HG02884 (cell line): ENCODE data around the gene COMMD4.

Experiments
- ATAC-seq: cut with Tn5 transposase; IDR thresholded peaks from one replicate; pipeline ENCODE4 v1.9.1; 2021; ENCODE audit warnings: mild to moderate bottlenecking, moderate library complexity; ENCODE audit not compliant: unreplicated experiment

COMMD4 gene

DNA sequence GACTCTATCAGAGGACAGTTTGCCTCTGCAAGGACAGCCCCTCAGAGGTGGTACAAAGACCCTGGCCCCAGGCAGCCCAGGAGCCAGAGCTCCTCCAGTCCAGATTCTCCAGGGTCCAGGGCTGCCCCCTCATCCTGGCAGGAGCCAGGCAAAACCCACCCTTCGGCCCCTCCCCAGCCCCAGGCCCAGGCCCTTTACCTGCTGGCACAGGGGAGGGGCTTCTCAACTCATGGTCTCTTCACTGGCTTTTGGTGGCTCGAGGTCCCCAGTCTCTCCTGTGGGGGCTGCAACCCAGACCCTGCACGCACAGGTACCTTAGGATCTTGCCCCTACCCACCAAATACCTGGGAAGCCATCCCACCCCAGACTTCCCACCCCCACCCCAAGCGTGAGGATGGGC lies 19.5 kb downstream of the COMMD4 start:
- ATAC-seq, result no peak

DNA sequence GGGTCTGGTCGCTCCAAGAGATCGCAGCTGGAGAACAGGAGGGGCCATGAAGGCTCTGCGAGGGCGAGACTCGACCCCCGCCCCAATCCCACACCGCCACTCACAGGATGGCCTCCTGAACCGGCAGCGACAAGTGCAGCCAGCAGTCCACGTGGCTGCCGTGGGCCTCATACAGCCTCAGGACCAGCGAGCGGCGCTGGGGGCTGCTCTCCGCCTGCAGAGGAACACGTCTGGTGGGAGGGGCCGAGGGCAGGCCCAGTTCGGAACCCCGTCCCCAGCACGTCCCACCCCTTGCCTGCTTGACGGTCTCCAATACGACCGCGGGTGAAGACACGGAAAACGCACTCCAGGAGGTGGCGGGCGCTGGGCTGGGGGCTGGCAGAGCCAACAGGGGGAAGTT lies 20.1 kb downstream of the COMMD4 start:
- ATAC-seq, result no peak

DNA sequence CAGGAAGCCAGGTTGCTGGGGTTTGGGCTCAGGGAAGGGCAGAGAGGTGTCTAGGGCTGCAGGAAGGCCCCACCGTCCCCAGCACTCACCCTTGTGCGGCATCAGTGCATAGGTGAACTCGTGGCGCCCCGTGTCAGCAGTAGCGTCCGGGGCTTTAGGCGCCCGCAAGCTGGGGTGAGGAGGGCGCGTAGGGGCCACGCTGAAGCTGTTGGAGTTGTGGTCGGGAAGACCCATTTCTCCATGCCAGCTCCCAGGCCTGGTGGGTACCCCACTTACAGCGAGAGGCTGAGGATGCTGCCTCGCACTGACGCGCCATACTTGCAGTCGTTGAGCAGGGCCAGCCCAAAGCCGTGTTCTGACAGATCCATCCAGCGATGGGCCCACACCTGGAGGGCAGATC lies 20.7 kb downstream of the COMMD4 start:
- ATAC-seq, result no peak

DNA sequence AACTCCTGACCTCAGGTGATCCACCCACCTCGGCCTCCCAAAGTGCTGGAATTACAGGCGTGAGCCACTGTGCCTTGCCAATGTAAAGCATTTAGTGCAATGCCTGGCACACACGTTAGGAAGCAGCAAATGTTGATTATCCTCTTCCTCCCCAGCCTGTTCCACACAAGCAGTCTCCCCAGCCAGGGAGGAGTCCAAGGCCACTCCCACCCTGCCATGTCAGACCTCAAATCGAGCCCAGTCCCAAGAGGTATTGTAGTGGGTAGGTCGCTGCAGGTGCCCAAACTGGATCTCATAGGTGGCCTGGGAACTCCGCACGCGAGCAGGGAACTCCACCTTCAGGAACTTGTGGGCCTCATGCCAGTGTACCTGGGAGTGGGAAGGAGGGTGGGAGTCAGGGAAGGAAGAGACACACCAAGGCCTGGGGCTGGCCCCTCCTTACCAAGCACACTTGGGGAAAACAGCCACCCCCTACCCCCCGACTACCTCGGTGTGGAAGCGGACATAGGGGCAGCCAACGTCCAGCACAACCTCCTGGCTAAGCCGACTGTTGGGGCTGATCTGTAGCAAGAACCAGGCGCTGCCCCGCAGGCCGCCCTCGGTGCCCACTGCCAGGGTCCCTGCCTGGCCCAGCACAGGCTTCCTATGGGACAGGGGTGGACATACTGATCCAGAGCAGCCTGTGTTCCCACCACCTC lies 22.3 kb downstream of the COMMD4 start:
- no peak for ATAC-seq

DNA sequence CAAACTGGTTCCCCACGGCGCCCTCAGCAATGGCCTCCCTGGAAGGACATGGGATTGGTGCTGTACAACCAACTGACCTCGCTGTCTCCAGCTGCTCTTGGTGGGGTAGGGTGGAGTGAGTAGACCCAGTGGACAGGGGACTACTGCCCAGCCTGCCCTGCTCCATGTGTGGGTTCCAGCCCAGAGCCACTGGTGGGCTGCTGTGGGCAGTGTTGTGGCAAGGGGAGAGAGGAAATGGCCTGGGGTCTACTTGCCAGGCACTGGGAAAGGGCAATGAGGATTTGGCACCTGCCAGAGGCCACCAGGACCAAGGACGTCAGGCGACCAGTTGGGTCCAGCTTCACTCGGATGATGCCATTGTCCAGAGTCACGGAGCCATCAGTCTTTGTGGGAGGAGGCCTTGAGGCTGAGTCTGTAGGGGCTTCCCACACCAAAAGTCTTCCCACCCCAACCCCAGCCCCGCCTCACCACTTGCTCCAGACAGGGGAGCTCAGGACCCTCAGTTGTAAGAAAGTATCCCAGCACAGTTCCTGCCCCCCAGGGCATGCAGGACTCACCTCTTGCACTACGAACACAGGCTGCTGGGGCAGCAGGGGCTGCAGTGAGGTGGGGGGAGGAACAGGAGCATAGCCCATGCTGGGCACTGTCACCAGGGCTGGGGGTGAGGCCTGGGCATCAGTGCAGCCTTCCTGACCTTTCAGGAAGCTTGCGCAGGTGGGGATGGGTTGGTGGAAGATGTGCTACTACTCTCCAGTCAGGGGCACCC lies 23.1 kb downstream of the COMMD4 start:
- ATAC-seq, result no peak

DNA sequence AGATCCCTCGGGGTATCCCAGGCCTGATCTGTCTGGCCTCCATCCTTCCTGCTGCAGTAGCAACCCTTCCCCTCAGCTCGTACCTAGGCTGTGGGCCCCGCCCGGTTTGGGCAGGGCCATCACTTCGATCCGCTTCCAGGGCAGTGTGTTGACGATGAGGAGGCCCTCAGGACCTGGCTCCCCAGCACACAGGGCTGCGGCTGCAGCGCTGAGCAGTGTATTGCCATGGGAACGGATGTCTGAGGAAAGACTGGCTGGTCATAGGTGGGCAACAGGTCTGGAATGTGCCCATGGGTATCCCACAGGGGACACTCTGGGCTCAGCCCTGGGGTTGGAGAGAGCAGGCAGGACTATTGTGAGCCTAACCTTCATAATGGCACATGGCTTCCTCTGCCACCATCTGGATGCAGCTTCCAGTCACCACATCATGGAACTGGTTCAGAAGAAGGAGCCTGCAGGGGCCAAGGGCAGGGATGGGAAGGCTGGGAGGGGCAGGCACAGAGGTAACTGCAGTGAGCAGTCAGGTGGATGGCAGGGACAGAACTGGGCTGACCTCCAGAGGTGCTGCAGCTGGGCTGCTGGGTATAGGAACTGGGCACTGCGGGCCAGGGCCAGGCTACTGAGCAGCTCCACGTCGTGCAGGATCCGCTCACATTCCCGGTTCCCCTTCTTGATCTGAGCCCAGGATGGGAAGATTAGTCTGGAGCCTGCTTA lies 23.8 kb downstream of the COMMD4 start:
- ATAC-seq, result no peak

DNA sequence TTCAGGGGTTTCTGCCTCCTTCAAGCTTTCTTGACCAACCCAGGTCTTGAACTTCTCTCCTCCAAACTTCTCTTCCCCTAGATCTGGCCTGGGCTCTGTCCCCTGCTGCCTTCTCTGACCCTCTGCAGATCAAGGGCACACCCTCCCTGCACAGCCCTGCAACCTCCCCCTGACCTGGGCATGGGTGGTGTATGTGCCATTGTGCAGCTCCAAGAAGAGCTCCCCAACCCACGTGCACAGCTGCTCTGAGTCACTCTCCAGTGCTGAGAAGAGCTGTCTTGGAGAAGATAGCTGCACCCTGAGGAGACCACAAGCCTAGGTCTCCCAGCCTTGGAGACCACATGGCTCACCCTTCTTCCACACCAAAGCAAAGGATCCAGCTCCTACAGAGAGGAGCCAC lies 24.5 kb downstream of the COMMD4 start:
- ATAC-seq, result no peak

DNA sequence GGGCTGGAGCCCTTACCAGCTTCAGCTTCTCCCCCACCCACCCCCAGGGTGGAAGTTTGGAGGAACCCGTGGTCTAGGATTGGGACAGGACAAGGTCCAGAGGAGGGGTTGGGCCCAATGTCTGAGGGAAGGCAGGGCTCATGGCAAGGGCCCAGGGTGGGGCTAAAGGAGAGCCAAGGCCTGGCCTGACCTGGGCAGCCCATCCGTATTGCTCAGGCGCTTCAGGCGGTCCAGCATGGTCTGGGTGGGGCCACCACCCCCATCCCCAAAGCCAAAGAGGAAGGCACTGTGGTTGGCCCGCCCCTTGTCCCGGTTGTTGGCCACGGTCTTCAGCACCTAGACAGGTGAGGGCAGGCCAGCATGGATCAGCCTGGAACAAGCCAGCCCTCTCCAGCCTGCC lies 25.0 kb downstream of the COMMD4 start:
- no peak for ATAC-seq

DNA sequence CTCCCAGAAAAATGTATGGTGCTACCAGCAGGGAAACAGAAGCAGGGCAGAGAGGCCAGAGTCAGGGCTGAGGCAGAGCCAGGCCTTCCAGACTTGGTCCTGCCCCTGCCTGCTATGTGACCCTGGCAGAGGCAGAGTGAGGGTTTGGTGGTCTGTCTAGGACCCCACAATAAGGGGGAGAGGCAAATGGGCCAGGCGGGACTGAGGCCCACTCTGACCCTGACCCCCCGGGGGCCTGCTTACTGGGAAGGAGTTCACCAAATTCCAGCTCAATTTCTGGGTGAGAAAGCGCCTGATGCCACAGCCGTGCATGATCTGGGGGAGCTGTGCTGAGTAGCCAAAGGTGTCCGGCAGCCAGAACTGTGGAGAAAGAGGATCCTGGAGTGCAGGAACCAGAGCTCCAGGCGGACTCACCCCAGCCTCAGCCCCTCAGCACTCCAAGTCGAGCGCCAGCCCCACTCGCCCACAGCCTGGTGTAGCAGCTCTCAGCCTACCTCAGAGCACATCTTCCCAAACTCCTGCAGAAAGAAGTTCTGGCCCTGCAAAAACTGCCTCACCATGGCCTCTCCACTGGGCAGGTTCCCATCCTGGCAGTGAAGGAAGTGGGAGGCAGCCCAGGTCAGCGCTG lies 25.6 kb downstream of the COMMD4 start:
- no peak for ATAC-seq

DNA sequence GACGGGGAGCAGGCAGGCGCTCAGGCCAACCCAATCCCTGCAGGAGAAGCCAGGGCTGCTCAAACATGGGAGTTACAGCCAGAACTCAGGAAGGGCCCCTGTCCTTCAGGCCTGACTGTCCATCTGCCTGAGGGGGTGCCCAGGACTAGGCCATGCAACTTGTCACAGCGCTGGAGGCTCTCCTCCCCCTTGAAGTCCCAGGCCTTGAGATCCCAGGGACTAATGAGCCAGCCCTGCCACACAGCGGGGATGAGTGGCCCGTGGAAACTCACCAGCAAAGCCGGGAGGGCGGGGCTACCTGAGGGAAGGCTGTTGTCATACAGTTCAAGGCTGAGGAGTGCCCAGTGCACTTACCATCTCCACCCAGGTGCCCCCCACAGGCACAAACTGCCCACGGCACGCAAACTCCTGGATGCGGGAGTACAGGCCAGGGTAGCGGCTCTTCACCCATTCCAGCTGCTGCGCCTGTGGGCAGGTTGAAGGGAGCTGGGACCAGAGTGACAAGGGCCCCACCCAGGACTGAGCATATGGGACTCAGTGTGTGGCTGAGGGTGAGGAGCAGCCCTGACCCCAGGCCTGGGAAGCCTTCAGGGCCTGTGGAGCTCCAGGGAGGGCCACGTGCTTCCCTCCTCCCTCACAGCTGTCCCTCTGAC lies 26.3 kb downstream of the COMMD4 start:
- no peak for ATAC-seq

DNA sequence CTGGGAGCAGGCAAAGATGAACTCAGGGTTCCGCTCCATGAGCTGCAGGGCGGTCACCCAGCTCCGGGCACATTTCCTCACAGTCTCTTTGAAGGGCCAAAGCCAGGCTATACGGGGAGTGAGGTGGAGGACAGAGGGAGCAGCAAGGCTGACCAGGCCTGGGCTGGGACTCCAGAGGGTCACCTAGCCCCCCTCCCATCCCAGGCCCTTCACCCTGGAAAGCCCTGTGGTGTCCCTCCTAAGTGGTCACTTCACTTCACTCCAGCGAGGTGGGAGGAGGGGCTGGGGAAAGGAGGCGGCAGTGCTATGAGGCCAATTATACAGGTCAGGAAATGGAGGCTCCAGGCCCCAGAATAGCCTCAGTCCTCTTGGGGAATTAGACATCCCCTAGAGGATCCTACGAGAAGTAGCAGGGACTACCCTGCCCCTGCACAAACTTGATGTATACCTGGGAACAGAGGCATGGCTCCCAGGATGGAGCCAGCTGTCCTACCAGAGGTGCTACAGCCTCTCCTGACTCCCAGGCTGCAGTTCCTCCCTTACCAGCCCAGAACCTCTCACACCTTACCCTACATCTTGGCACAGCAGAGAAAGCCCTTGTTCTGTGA lies 26.9 kb downstream of the COMMD4 start:
- no peak for ATAC-seq

DNA sequence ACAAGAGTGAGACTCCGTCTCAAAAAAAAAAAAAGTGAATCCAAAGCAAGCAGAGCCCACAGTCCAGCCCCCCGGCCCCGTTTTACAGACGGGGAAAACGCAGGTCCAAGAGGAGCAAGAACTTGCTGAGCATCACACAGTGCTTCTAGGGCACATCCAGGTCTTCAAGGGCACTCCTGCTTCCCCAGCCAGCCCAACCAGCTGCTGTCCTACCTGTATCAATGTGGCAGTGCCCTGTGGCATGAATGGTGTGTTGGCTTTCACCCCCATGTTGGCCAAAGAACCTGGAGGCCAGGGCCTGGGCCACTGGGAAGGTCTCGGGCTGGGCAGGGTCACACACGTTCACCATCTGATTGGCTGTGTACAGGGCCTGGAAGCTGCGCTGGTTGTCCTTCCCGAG lies 27.9 kb downstream of the COMMD4 start:
- no peak for ATAC-seq

DNA sequence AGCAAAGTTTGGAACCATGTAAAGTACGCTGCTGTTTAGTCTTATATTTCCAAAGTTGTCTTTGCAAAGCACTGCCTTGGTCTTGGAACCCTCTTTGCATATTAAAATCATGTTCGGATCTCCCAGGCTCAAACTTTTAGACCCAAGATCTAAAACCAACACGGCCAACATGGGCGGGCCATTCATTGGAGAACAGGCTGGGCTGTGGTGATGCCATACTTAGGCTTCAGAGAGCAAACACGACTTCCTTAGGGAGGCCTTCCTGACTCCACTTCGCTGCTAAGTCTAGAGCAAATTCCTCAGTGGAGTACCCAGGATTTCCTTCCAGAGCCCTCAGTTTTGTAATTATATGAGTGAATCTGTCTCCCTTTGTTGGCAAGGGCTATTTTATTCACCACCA lies 29.0 kb downstream of the COMMD4 start:
- ATAC-seq, result no peak

DNA sequence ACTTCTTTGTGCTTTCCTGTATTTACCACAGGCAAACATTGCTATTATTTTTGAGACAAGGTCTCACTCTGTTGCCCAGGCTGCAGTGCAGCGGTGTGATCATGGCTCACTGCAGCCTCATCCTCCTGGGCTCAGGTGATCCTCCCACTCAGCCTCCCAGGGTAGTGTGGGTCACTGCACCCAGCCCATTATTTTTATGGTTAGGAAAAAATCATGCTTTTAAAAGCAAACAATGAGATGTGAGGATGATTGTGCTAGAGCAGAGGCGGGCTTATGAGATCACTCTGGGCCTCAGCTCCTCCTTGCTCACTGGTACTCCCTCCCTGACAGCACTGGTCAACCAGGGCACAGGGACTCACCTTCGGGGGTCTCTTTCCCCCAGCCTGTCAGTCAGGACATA lies 30.3 kb downstream of the COMMD4 start:
- no peak for ATAC-seq

DNA sequence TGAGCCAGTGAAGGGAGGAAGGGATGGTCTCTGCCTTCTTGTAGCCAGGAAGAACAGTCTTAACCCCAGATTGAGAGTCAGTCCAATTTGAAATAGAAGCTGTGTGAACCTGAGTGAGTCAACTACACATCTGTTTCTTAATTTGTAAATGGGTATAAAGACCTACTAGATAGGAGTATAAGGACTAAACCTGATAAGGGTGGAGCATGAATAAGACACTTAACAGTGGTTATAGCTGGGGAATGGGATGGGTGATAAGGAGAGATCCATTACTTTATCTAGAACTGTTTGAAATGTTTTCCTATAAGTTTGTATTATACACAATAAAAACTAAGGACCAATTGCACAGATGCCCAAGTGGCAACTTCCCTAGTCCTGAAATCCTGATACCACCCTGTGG lies 31.1 kb downstream of the COMMD4 start:
- ATAC-seq, result no peak

DNA sequence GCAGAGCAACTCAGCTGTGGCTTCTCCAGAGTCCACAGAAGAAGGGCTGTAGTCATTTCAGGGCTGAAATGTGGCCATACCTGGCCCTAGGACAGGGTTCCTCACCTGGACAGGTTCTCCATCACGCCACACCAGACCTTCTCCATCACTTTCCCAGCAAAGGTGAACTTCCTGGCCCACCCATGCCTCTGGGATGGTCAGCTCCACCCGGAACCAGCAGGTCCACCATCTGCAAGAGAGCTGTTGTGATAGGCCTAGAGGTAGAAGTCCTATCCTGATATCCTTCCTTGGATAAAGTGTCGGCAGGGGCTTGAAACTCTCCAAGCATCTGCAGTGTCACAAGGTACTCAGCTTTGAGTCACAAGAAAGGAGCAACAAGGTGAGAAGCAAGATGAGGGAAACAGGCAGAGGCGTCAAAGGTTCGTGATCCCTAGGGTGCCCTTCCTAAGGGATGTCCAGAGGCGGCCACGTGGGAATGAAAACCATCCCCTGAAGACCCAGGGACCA lies 31.6 kb downstream of the COMMD4 start:
- ATAC-seq, result no peak

DNA sequence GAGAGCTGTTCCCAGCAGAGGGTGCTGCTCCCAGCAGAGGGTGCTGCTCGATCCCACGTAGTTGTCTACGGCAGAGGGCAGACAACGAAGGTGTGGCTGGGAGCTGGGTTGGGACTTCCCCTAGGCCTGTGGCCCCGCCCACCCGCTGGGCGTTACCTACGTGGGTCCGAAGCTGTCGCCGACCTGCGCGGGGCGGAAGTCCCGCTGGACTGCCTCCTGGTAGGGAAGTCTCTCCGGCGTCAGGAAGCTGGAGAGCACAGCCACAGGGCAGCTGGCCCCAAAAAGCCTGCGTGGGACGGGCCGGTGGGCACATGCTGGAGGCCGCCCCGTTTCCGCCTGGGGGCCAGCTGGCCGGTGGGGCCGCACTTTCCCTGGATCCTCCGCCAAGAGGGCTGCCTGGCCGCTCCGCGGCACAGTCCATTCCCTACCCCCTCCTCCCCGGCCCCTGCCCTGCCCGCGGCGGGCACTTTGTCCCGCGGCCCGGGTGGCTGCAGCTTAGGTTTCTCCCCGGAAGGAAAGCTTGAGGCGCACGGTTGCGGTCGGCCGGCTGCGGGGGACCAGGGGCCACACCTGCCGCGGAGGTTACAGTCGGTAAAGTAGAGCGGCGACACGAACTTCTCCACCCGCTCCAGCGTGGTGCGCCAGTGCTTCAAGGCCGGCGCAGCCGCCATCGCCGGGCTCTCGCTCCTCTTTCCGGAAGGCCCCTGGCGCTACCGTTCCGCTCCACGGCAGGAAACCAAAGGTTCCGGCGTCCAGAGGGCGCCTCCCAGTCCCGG lies 32.2 kb downstream of the COMMD4 start, which contains the start of gene MAN2C1:
TSS of gene MAN2C1 (minus strand) at position 695 of the 776 bp plus-strand sequence. CDS start at position 671, 24 bp downstream.
- ATAC-seq, result peak; percentile 82

DNA sequence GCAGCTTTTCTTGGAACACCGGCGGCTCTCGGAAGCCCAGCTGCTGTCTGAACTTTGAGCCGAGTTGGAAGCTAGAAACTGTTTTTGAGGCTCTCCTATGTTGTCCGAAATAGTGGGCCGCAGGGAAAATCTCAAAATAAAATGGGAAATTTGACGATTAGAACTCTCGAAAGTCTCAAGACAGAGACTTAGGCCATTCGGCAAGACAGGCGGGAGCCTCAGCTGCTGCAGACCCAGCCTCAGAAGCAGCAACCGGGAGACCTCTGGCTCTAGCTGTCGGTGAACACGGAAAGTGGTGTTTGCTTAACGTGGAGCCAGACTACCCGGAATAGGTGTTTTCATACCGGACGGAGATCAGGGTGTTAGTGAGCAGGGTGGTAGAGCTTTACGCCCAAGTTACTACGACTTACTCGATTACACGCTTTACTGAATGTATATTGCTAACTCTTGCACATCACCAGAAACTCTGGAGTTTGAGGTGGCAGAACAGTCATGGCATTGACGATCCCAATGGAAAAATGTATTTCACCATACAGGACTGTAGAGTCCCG lies 32.9 kb downstream of the COMMD4 start:
- no peak for ATAC-seq

DNA sequence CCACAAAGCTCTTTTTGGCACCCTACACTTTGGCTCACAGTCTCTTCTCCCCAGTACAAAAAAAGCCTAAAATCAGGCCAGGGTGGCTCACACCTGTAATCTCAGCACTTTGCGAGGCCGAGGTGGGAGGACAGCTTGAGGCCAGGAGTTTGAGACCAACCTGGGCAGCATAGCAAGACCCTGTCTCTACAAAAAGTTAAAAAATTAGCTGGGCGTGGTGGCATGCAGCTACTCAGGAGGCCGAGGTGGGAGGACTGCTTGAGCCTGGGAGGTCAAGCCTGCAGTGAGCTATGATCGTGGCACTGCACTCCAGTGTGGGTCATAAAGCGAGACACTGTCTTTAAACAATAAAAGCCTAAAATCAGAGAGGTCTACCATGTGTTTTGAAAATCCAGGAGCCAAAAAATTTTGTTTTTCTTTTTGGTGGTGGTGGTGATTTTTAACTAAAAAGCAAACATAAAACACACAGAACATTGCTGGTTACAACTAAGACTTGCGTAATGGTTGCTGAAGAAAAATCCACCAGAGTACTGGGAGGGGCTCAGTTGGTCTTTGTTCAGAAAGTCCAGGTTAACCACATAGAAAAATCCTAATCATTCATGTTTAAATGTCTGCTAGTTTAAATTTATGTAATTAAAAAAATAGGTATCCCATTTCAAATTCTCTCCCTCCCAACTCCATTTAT lies 34.2 kb downstream of the COMMD4 start:
- no peak for ATAC-seq
